NOMO-1 treated with DMSO at 0.1 percent for 48 hours (cell line): Measurements from ENCODE around the gene DDX17.

ENCODE experiments used
- DNase-seq: peaks from one replicate; lab custom pipeline; 2025; ENCODE audit not compliant: unreplicated experiment; lab: John Stamatoyannopoulos, UW

DDX17 gene

GRCh38 chr22:38450234-38450797 lies 55.8 kb downstream of the DDX17 start:
- DNase-seq, result no peak

GRCh38 chr22:38449776-38450175 lies 56.3 kb downstream of the DDX17 start:
- no peak for DNase-seq

- DNase-seq, result no peak
These were observed 57.0 kb downstream of the DDX17 start for GRCh38 chr22:38448945-38449745.

GRCh38 chr22:38446018-38446601 lies 60.0 kb downstream of the DDX17 start:
- DNase-seq, result no peak

- no peak for DNase-seq
These were observed 61.3 kb downstream of the DDX17 start for GRCh38 chr22:38444783-38445182.

GRCh38 chr22:38443628-38444521 lies 62.2 kb downstream of the DDX17 start:
- no peak for DNase-seq

- no peak for DNase-seq
These were observed 63.0 kb downstream of the DDX17 start for GRCh38 chr22:38442967-38443627.

GRCh38 chr22:38441620-38442287 lies 64.4 kb downstream of the DDX17 start:
- DNase-seq, result no peak

- no peak for DNase-seq
These were observed 65.3 kb downstream of the DDX17 start for GRCh38 chr22:38440747-38441350.

GRCh38 chr22:38437416-38437815 lies 68.7 kb downstream of the DDX17 start:
- DNase-seq, result no peak

- no peak for DNase-seq
These were observed 69.3 kb downstream of the DDX17 start for GRCh38 chr22:38436629-38437395.

GRCh38 chr22:38435965-38436364 lies 70.1 kb downstream of the DDX17 start:
- no peak for DNase-seq

GRCh38 chr22:38435010-38435409 lies 71.1 kb downstream of the DDX17 start:
- no peak for DNase-seq

GRCh38 chr22:38433871-38434270 lies 72.2 kb downstream of the DDX17 start:
- DNase-seq, result no peak
